GM12878 (cell line): ENCODE results near the gene NUP210L. TPM values are rescaled to one million over a fixed set of nuclear protein-coding genes. Genes with fewer than 3 reads are reported as not detected.

ENCODE experiments used
- ATAC-seq: fragments of 200-7000 bp; cut with Tn5 transposase; 3 replicates; pipeline ENCODE4 v1.9.1; 2020; ENCODE audit warnings: mild to moderate bottlenecking, moderate library complexity
- BruUV-seq: library from RNA; stranded (reverse); fragments of 400-500 nt; replicated peaks from 2 replicates; lab custom pipeline; 2021; lab: Mats Ljungman, UMichigan
- CTCF ChIA-PET: fragments of 300-600 bp; sonication (Branson Sonifier 250); formaldehyde crosslinking; extraction: SDS; loops from one replicate; lab custom pipeline; 2021; ENCODE audit warnings: inconsistent platforms; lab: Yijun Ruan, JAX
- POLR2A ChIA-PET: fragments of 350-600 bp; formaldehyde crosslinking; extraction: SDS; loops from one replicate; lab custom pipeline; 2021; ENCODE audit warnings: inconsistent platforms; lab: Charles Lee
- RAD21 ChIA-PET: fragments of 300-600 bp; sonication (Branson Sonifier 250); formaldehyde crosslinking; loops from one replicate; lab custom pipeline; 2023; ENCODE audit warnings: antibody characterized with exemption; ENCODE audit not compliant: unreplicated experiment; lab: Charles Lee
- SMC1A ChIA-PET: fragments of 300-600 bp; sonication (Branson Sonifier 250); formaldehyde crosslinking; loops from one replicate; lab custom pipeline; 2023; ENCODE audit not compliant: unreplicated experiment, uncharacterized antibody; lab: Charles Lee
- DNase-seq: peaks from one replicate; pipeline ENCODE4 v3.0.0-alpha.2; 2011; ENCODE audit warnings: low read depth, low spot score
- FAIRE-seq: peaks from 3 replicates; lab custom pipeline; 2011; peaks lifted over from hg19 to GRCh38; lab: Jason Lieb, UNC
- H2AFZ ChIP-seq: 2 replicates; pipeline ENCODE4 v1.6.0; 2011; ENCODE audit warnings: low read depth, low read length, control low read depth; ENCODE audit not compliant: control insufficient read depth
- H3K27ac ChIP-seq: 2 replicates; pipeline ENCODE4 v1.5.1; 2011; ENCODE audit warnings: control low read depth; ENCODE audit not compliant: control insufficient read depth, insufficient read depth
- H3K27me3 ChIP-seq, 2 experiments: replicated peaks in 1 of 2; 2 replicates each; pipeline versions ENCODE4 v1.6.0 to v1.6.1; 2011; ENCODE audit warnings: low read length in 1 of 2; ENCODE audit not compliant: control insufficient read depth in 2 of 2, insufficient read depth in 2 of 2
- H3K36me3 ChIP-seq, 2 experiments: 2 replicates each; pipeline ENCODE4 v1.5.1; 2011; ENCODE audit warnings: low read length in 1 of 2; ENCODE audit not compliant: control insufficient read depth in 2 of 2, insufficient read depth in 2 of 2
- H3K4me1 ChIP-seq: 2 replicates; pipeline ENCODE4 v1.6.1; 2011; ENCODE audit warnings: mild to moderate bottlenecking, low read length, moderate library complexity, mixed read lengths; ENCODE audit not compliant: control insufficient read depth, insufficient read depth
- H3K4me2 ChIP-seq: 2 replicates; pipeline ENCODE4 v1.6.0; 2011; ENCODE audit warnings: control low read depth; ENCODE audit not compliant: control insufficient read depth, insufficient read depth
- H3K4me3 ChIP-seq: fragments of 200-600 bp; sonication (generic); 2 replicates; pipeline ENCODE4 v1.5.1; 2016
- H3K79me2 ChIP-seq: 2 replicates; pipeline ENCODE4 v1.6.0; 2011; ENCODE audit warnings: low read length; ENCODE audit not compliant: control insufficient read depth, insufficient read depth
- H3K9ac ChIP-seq: 2 replicates; pipeline ENCODE4 v1.8.0; 2011; ENCODE audit warnings: low read length, control low read depth, mixed read lengths; ENCODE audit not compliant: control insufficient read depth, insufficient read depth
- H3K9me3 ChIP-seq: replicated peaks from 3 replicates; pipeline ENCODE4 v1.5.1; 2011; ENCODE audit warnings: mild to moderate bottlenecking, low read length; ENCODE audit not compliant: control insufficient read depth, insufficient read depth
- H4K20me1 ChIP-seq: 2 replicates; pipeline ENCODE4 v1.6.0; 2011; ENCODE audit not compliant: control insufficient read depth, insufficient read depth
- EGR1 ChIP-seq, 2 experiments: IDR thresholded peaks; 1 replicate in 1 of 2; 2 replicates in 1 of 2; pipeline ENCODE4 v1.6.1; 2011 to 2012; ENCODE audit warnings: low read depth in 2 of 2, low read length in 2 of 2, borderline replicate concordance in 1 of 2, mild to moderate bottlenecking in 1 of 2, moderate library complexity in 1 of 2
- JUNB ChIP-seq: IDR thresholded peaks from 2 replicates; pipeline ENCODE4 v1.6.1; 2016; ENCODE audit warnings: antibody characterized with exemption, mild to moderate bottlenecking
- MEF2B ChIP-seq: fragments of 450-650 bp; IDR thresholded peaks from 2 replicates; pipeline ENCODE4 v1.6.1; 2018; ENCODE audit warnings: mild to moderate bottlenecking, moderate library complexity; ENCODE audit not compliant: partially characterized antibody, poor library complexity, severe bottlenecking
- RB1 ChIP-seq: fragments of 450-650 bp; formaldehyde crosslinking; IDR thresholded peaks from 2 replicates; pipeline ENCODE4 v1.6.1; 2017; ENCODE audit warnings: mild to moderate bottlenecking, borderline replicate concordance
- SP1 ChIP-seq: IDR thresholded peaks from one replicate; pipeline ENCODE4 v1.6.1; 2011; ENCODE audit warnings: low read depth, low read length
- SREBF2 ChIP-seq: IDR thresholded peaks from 2 replicates; pipeline ENCODE4 v1.6.1; 2012; ENCODE audit warnings: mild to moderate bottlenecking, low read length
- ZNF384 ChIP-seq: IDR thresholded peaks from 2 replicates; pipeline ENCODE4 v1.6.1; 2012; ENCODE audit warnings: low read depth, mild to moderate bottlenecking, low read length, improper control_type of control experiment, borderline replicate concordance
- WGBS: methylation state at CpG from one replicate; pipeline ENCODE4 v1.1.6; 2016; ENCODE audit warnings: low lambda C conversion rate; ENCODE audit not compliant: insufficient replicate concordance, insufficient coverage; ENCODE audit errors: missing lambda C conversion rate; 5-methylcytosine and 5-hydroxymethylcytosine counted together
- in situ Hi-C: fragments of 300-500 bp; cut with MboI; formaldehyde crosslinking; loops from 9 replicates; pipeline ENCODE4 v1.14.3; 2018; ENCODE audit warnings: mixed read lengths
- intact Hi-C: fragments of 100-400 bp; cut with micrococcal nuclease; formaldehyde crosslinking; loops from one replicate; pipeline ENCODE4 v1.14.2; 2022; ENCODE audit not compliant: unreplicated experiment
- polyA plus RNA-seq, 11 experiments: library from polyadenylated mRNA; depleted of rRNA in 4 of 11; unstranded in 6 of 11; stranded (reverse) in 5 of 11; fragments of >200 nt; fragmentation: Nextera tagmentation in 4 of 11; fragmentation: Illumina TruSeq in 1 of 11; extraction: Ambion mirVana in 4 of 11; extraction: Trizol in 1 of 11; gene quantifications; 1 replicate in 1 of 11; 2 replicates in 10 of 11; pipeline versions ENCODE4 v1.2.1 to v1.2.3, GENCODE V29; 2011 to 2016; ENCODE audit warnings: inconsistent platforms in 2 of 11, missing spikeins in 2 of 11, low read depth in 1 of 11
- total RNA-seq, 4 experiments: library from RNA; depleted of rRNA in 3 of 4; stranded (reverse); fragments of >200 nt in 3 of 4; fragmentation: Illumina TruSeq in 1 of 4; extraction: Trizol in 1 of 4; gene quantifications; 2 replicates each; pipeline versions ENCODE4 v1.2.1 to v1.2.3, GENCODE V29; 2013 to 2021
- TF ChIP-seq, protein P1 (sequence below): fragments of 450-650 bp; IDR thresholded peaks from 2 replicates; pipeline ENCODE4 v1.6.1; 2017; ENCODE audit warnings: mild to moderate bottlenecking, moderate library complexity

The NUP210L gene
- total and polyA plus RNA-seq, 10 of the 15 experiments (the other 5 are each of a cell fraction or from before 2014, with no cell fraction given), result 0.04 to 0.08 (median 0.07) TPM; not detected in 7

DNA sequence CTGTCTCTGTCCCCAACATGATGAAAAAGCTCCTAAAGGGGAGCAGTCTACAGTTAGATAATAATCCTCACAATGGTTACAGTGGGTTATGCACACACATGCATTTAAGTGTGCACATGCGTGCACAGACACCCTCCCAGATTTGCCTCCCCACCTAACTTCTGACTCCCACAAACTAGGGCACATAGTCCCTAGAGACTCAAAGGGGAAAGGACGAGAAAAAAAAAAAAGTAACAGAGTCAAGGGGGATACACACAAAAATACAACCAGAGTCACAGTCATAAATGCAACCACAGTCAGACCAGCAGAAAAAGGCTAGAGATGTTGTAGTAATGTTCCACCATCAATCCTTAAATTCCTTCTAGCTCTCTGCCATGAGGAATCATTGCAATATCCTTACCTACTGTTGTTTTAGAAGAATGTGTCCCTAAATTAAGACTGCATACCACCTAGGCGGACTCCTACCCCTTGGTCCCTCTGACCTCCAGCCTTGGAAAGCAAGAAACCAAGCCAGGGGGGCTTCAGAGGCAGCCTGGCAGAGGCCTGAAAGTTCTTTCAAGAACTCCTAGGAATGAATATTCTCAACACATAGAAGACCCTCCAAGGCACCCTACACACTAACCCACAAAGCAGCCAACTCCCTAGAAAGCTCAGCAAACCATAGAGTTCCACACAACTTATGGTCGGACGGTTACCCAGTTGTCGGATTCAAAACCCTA is 197.7 kb downstream of the NUP210L start:
- POLR2A ChIA-PET, result interaction anchor here (0.7 to 5.5 kb wide), 8 partner anchors 9 to 358 kb away, joined by 3 to 38 read pairs (median 6); partner anchors contain the start of genes CREB3L4, DENND4B, GATAD2B and JTB
- ATAC-seq, result no peak
- H3K4me2 ChIP-seq, result peak overlapping the region; percentile 96
- peak overlapping the region; percentile 93 for H3K27ac ChIP-seq
- in situ Hi-C loops, result no loop called here
- peaks cover 64% of the 10 kb centered on the region for H3K79me2 ChIP-seq
- TF ChIP-seq ZNF384 (peak; percentile 57; the same call in 1 of the 2 replicates), SREBF2 (no peak), EGR1 (IDR thresholded peaks at IDR 0.05; ENCODE audit: borderline replicate concordance in 1 of 2, low read depth in 2 of 2, low read length in 2 of 2) (no peak), SP1 (no peak), RB1 (no peak), JUNB (0 out of 2 replicates have a peak, but pooled peaks have one; percentile 14), MEF2B (peak; percentile 72)
- TF ChIP-seq, protein P1, sequence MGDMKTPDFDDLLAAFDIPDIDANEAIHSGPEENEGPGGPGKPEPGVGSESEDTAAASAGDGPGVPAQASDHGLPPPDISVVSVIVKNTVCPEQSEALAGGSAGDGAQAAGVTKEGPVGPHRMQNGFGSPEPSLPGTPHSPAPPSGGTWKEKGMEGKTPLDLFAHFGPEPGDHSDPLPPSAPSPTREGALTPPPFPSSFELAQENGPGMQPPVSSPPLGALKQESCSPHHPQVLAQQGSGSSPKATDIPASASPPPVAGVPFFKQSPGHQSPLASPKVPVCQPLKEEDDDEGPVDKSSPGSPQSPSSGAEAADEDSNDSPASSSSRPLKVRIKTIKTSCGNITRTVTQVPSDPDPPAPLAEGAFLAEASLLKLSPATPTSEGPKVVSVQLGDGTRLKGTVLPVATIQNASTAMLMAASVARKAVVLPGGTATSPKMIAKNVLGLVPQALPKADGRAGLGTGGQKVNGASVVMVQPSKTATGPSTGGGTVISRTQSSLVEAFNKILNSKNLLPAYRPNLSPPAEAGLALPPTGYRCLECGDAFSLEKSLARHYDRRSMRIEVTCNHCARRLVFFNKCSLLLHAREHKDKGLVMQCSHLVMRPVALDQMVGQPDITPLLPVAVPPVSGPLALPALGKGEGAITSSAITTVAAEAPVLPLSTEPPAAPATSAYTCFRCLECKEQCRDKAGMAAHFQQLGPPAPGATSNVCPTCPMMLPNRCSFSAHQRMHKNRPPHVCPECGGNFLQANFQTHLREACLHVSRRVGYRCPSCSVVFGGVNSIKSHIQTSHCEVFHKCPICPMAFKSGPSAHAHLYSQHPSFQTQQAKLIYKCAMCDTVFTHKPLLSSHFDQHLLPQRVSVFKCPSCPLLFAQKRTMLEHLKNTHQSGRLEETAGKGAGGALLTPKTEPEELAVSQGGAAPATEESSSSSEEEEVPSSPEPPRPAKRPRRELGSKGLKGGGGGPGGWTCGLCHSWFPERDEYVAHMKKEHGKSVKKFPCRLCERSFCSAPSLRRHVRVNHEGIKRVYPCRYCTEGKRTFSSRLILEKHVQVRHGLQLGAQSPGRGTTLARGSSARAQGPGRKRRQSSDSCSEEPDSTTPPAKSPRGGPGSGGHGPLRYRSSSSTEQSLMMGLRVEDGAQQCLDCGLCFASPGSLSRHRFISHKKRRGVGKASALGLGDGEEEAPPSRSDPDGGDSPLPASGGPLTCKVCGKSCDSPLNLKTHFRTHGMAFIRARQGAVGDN, result no peak
- TF ChIP-seq, all 136 proteins: peak for 3
- Histone ChIP-seq H3K36me3 (peaks cover 24 to 27% of the 10 kb centered on the region in 2 experiments), H3K4me3 (peak overlapping the region; percentile 89), H3K9ac (peak overlapping the region; percentile 64), H3K27me3 (no peaks in the 10 kb centered on the region), H4K20me1 (peaks cover 12% of the 10 kb centered on the region; the same call in 1 of the 2 replicates), H3K9me3 (no peaks in the 10 kb centered on the region), H2AFZ (peak overlapping the region; percentile 10; the same call in 1 of the 2 replicates), H3K4me1 (peaks cover 12% of the 10 kb centered on the region; the same call in 1 of the 2 replicates)
- intact Hi-C loops, result no loop called here
- BruUV-seq, result no TSS peak
- WGBS, result 1% methylated on average over 6 of the region's 6 CpGs
- DNase-seq (no peak), FAIRE-seq (no peak)
- RAD21 ChIA-PET, result interaction anchor here (1.1 to 2.2 kb wide), 5 partner anchors 10 to 135 kb away, joined by 3 to 10 read pairs (median 7); partner anchors contain the start of genes CREB3L4, DENND4B and JTB
- SMC1A ChIA-PET, result interaction anchor here (0.8 to 6.9 kb wide), 11 partner anchors 8 to 288 kb away, joined by 3 to 31 read pairs (median 4); partner anchors contain the start of genes CREB3L4 and RAB13
- CTCF ChIA-PET, result interaction anchor here (0.9 to 5.0 kb wide), 6 partner anchors 9 to 160 kb away, joined by 3 to 27 read pairs (median 6); partner anchors contain the start of genes CREB3L4, DENND4B, JTB and RAB13
